Chondrocyte (in vitro differentiated cells): ENCODE data around the gene SERPINA3. TPM values are rescaled to one million over a fixed set of nuclear protein-coding genes. Genes with fewer than 3 reads are reported as not detected.

Experiments used
- DNase-seq: peaks from one replicate; pipeline ENCODE4 v3.0.0; 2021; ENCODE audit warnings: mixed read lengths, low spot score
- H3K27ac Mint-ChIP-seq: one replicate; pipeline ENCODE4 v1.8.0; 2021; ENCODE audit warnings: mild to moderate bottlenecking, moderate library complexity, mixed read lengths; ENCODE audit not compliant: unreplicated experiment
- H3K27me3 Mint-ChIP-seq: 2 replicates; pipeline ENCODE4 v1.8.0; 2021; ENCODE audit warnings: low read depth, mixed read lengths
- H3K36me3 Mint-ChIP-seq: 2 replicates; pipeline ENCODE4 v1.8.0; 2021; ENCODE audit warnings: low read depth, mixed read lengths
- H3K4me1 Mint-ChIP-seq: 2 replicates; pipeline ENCODE4 v1.8.0; 2021; ENCODE audit warnings: low read depth, mild to moderate bottlenecking, mixed read lengths
- H3K4me3 Mint-ChIP-seq: one replicate; pipeline ENCODE4 v1.8.0; 2021; ENCODE audit warnings: mild to moderate bottlenecking, moderate library complexity, mixed read lengths; ENCODE audit not compliant: unreplicated experiment
- H3K9me3 Mint-ChIP-seq: 2 replicates; pipeline ENCODE4 v1.8.0; 2021; ENCODE audit warnings: low read depth, mixed read lengths
- CTCF ChIP-seq: fragments of 200-600 bp; sonication (generic); IDR thresholded peaks from 2 replicates; pipeline ENCODE4 v1.5.0; 2021; ENCODE audit warnings: antibody characterized with exemption, mild to moderate bottlenecking, moderate library complexity
- total RNA-seq: library from RNA; stranded (reverse); gene quantifications from 3 replicates; pipeline ENCODE4 v1.2.1, GENCODE V29; 2021

SERPINA3 gene
- total RNA-seq, 1 donor from 2014 or later: 3.6 TPM

GRCh38 chr14:94581127-94581999, 30.8 kb upstream of the SERPINA3 start, which contains the start of gene SERPINA5:
TSS of gene SERPINA5 (plus strand) at chr14:94581426. CDS start at chr14:94587363, 5,937 bp downstream.
- DNase-seq: no peak
- TF ChIP-seq CTCF: no peak
- Mint-ChIP-seq H3K27me3 (no peaks in the 10 kb centered on the region), H3K27ac (no peak within 1 kb of the TSS), H3K9me3 (no peaks in the 10 kb centered on the region), H3K4me3 (no peak within 1 kb of the TSS), H3K4me1 (peaks cover 8% of the 10 kb centered on the region), H3K36me3 (no peaks in the 10 kb centered on the region)

GRCh38 chr14:94582199-94582750, 29.9 kb upstream of the SERPINA3 start:
- Mint-ChIP-seq H3K4me3 (no peak overlapping the region), H3K27me3 (no peaks in the 10 kb centered on the region), H3K27ac (no peak overlapping the region), H3K36me3 (no peaks in the 10 kb centered on the region), H3K9me3 (no peaks in the 10 kb centered on the region), H3K4me1 (peaks cover 8% of the 10 kb centered on the region)
- TF ChIP-seq CTCF: no peak
- DNase-seq: no peak

DNA sequence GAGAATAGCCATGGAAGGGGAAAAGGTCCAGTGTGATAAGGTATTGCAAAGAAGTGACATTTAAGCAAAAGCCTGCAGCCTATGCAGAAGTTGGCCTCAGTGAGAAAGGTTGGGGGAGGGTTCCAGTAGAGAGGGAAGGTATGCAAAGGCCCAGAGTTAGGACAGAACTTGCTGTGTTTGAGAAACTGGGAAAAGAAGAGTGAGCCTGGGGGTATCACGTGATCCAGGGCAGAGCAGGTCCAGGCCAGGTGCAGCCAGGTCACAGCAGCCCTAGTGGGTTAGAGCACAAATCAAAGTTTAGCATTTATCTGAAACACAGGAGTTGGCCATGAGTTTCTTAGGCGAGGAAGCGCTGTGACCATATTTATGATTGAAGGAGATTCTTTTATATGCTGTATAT, 29.3 kb upstream of the SERPINA3 start:
- no peak for DNase-seq
- no peaks in the 10 kb centered on the region for H3K9me3 Mint-ChIP-seq
- H3K27me3 Mint-ChIP-seq: no peaks in the 10 kb centered on the region
- H3K27ac Mint-ChIP-seq: no peak overlapping the region
- no peaks in the 10 kb centered on the region for H3K36me3 Mint-ChIP-seq
- no peak for TF ChIP-seq CTCF
- H3K4me1 Mint-ChIP-seq: peaks cover 8% of the 10 kb centered on the region
- no peak overlapping the region for H3K4me3 Mint-ChIP-seq

DNA sequence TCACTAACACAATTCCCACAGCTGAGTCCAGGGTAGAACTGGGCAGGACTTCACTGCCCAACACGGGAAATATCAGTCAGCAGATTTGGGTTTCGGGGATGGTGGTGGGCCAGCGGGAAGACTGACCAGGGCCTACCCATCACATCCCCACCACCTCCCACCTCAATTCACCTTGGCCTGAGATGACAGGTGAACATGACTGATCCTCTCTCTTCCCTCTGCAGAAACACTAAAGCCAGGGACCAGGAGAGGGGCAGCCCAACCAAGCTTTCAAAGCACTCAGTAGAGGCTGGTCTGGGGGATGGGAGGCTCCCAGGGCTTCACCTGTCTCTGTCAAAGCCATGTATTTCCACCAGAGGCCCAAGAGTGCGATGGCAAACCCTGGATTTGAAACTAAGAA, 28.6 kb upstream of the SERPINA3 start:
- H3K9me3 Mint-ChIP-seq: no peaks in the 10 kb centered on the region
- DNase-seq: no peak
- no peaks in the 10 kb centered on the region for H3K36me3 Mint-ChIP-seq
- H3K4me3 Mint-ChIP-seq: no peak overlapping the region
- H3K27me3 Mint-ChIP-seq: no peaks in the 10 kb centered on the region
- H3K4me1 Mint-ChIP-seq: peaks cover 8% of the 10 kb centered on the region
- no peak for TF ChIP-seq CTCF
- no peak overlapping the region for H3K27ac Mint-ChIP-seq

DNA sequence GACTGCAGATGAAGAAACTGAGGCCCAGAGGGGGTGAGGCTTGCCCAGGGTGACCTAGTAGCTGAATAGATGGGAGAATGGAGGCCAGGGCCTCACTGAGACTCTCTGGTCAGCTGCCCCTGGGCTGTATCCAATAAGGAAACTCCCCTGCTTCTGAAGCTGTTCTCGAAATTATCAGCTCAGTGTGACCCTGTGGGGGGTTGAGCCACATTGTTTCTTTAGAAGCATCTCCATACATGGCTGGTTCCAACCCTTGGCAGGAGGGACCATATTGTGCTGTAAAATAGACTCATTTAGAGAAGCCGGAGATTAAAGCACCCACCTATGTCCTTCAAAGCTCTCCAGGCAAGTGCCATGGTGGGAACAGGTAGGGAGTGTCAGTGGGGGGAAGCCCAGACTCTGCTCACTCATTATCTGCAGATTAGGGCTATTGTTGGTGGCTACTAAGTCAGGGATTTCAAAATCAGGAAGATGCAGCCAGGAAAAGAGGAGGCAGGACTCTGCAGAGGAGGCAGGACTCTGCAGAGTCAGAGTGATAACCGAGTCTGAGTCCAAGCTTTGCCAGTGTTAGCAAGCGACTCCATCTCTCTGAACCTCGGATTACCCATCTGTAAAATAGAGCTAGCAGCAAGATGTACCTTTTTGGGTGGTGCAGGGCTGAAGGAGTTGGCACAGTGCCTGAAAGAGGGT, 27.5 kb upstream of the SERPINA3 start:
- H3K27ac Mint-ChIP-seq: no peak overlapping the region
- H3K27me3 Mint-ChIP-seq: no peaks in the 10 kb centered on the region
- H3K4me1 Mint-ChIP-seq: peaks cover 8% of the 10 kb centered on the region
- TF ChIP-seq CTCF: no peak
- no peak for DNase-seq
- no peaks in the 10 kb centered on the region for H3K36me3 Mint-ChIP-seq
- no peak overlapping the region for H3K4me3 Mint-ChIP-seq
- no peaks in the 10 kb centered on the region for H3K9me3 Mint-ChIP-seq
